HL-60 (cell line): ENCODE results near the gene ASB15.

Source experiments
- DNase-seq, 2 experiments: peaks; one replicate each; pipeline ENCODE4 v3.0.0-alpha.2; 2010 to 2020; ENCODE audit warnings: low read depth in 1 of 2, low spot score in 1 of 2
- H3K27ac ChIP-seq: fragments of 250-450 bp; sonication (Bioruptor Pico); replicated peaks from 2 replicates; pipeline ENCODE4 v1.5.1; 2020; ENCODE audit warnings: mild to moderate bottlenecking, moderate library complexity
- H3K27me3 ChIP-seq: fragments of 250-450 bp; sonication (Bioruptor Pico); 2 replicates; pipeline ENCODE4 v1.5.1; 2021; ENCODE audit warnings: mild to moderate bottlenecking, moderate library complexity; ENCODE audit not compliant: insufficient read depth, poor library complexity, severe bottlenecking
- H3K4me3 ChIP-seq: replicated peaks from 2 replicates; pipeline ENCODE4 v1.5.1; 2011; ENCODE audit warnings: mild to moderate bottlenecking, control low read depth, low read length; ENCODE audit not compliant: insufficient read depth
- CTCF ChIP-seq: IDR thresholded peaks from one replicate; pipeline ENCODE4 v1.5.1; 2011; ENCODE audit warnings: low read length, control low read depth, inconsistent platforms; ENCODE audit not compliant: insufficient read depth
- GABPA ChIP-seq: IDR thresholded peaks from 2 replicates; pipeline ENCODE4 v1.6.1; 2012; ENCODE audit warnings: low read depth
- POLR2AphosphoS5 ChIP-seq: IDR thresholded peaks from 2 replicates; pipeline ENCODE4 v1.6.1; 2012; ENCODE audit warnings: low read depth
- REST ChIP-seq: IDR thresholded peaks from 2 replicates; pipeline ENCODE4 v1.6.1; 2012; ENCODE audit warnings: low read depth; ENCODE audit not compliant: insufficient replicate concordance
- SPI1 ChIP-seq: IDR thresholded peaks from 2 replicates; pipeline ENCODE4 v1.6.1; 2012; ENCODE audit warnings: low read depth, mild to moderate bottlenecking, borderline replicate concordance

Gene ASB15

GRCh38 chr7:123637878-123638277, 36.3 kb downstream of the ASB15 start:
- no peak overlapping the region for H3K27ac ChIP-seq
- TF ChIP-seq REST (no peak), CTCF (no peak), POLR2AphosphoS5 (no peak), SPI1 (no peak), GABPA (no peak)
- H3K4me3 ChIP-seq = no peak overlapping the region
- no peaks in the 10 kb centered on the region for H3K27me3 ChIP-seq
- no peak for DNase-seq

DNA sequence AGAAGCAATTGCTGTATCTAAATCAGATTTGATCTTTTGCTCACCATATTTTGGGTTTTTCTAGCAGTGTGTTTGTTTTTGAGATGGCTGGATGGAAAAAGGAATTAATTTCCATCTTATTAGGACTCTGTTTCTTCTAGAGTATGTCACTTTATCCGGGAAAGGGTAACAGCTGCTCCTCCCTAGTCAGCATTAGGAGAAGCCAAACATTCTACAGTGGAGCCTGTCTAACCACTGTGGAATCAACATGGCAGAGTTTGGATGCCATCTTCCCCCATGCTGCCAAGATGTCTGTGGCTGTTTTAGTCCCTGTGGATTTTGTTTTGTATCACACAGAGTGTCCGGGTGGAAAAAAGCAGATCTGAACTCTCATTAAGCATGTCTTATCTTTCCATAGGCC, 38.0 kb downstream of the ASB15 start:
- TF ChIP-seq GABPA (no peak), CTCF (no peak), REST (no peak), POLR2AphosphoS5 (no peak), SPI1 (no peak)
- Histone ChIP-seq H3K4me3 (no peak overlapping the region), H3K27me3 (no peaks in the 10 kb centered on the region), H3K27ac (no peak overlapping the region)
- DNase-seq = no peak

DNA sequence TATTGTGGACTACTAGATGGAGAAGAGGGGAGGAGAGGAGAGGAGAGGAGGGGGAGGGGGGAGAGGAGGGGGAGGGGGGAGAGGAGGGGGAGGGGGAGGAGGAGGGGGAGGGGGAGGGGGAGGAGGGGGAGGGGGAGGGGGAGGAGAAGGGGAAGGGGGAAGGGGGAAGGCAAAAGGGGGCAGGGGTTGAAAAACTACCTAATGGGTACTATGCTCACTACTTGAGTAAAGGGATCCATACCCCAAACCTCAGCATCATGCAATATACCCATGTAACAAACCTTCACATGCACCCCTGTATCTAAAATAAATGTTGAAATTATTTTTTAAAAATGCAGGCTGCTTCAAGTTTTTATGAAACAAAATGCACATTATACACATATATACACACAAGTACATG, 39.0 kb downstream of the ASB15 start:
- TF ChIP-seq GABPA (no peak), CTCF (no peak), POLR2AphosphoS5 (no peak), SPI1 (no peak), REST (no peak)
- no peak overlapping the region for H3K27ac ChIP-seq
- no peaks in the 10 kb centered on the region for H3K27me3 ChIP-seq
- no peak for DNase-seq
- H3K4me3 ChIP-seq = no peak overlapping the region
